GM19463 (cell line): Measurements from ENCODE around the gene WDR48.

Experiments used
- ATAC-seq: cut with Tn5 transposase; IDR thresholded peaks from one replicate; pipeline ENCODE4 v1.9.1; 2021; ENCODE audit warnings: mild to moderate bottlenecking, moderate library complexity; ENCODE audit not compliant: unreplicated experiment

WDR48 gene

DNA sequence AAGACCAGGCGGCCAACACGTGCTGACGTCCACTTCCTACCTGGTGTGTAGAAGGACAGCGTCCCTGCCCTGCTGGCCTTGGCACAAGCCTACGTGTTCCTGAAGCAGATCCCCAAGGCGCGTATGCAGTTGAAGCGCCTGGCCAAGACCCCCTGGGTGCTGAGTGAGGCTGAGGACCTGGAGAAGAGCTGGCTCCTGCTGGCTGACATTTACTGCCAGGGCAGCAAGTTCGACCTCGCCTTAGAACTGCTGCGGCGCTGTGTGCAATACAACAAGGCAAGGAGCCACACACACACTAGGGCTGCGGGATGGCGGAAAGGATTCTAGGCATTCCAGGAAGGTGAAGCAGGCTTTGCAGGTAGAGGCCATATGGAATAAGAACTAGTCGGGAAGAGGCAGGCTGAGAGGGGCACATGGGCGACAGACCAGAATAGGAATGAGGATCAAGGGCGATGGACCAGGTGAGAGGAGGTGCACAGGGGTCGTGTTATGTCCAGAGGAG, 85.7 kb downstream of the WDR48 start:
- no peak for ATAC-seq

DNA sequence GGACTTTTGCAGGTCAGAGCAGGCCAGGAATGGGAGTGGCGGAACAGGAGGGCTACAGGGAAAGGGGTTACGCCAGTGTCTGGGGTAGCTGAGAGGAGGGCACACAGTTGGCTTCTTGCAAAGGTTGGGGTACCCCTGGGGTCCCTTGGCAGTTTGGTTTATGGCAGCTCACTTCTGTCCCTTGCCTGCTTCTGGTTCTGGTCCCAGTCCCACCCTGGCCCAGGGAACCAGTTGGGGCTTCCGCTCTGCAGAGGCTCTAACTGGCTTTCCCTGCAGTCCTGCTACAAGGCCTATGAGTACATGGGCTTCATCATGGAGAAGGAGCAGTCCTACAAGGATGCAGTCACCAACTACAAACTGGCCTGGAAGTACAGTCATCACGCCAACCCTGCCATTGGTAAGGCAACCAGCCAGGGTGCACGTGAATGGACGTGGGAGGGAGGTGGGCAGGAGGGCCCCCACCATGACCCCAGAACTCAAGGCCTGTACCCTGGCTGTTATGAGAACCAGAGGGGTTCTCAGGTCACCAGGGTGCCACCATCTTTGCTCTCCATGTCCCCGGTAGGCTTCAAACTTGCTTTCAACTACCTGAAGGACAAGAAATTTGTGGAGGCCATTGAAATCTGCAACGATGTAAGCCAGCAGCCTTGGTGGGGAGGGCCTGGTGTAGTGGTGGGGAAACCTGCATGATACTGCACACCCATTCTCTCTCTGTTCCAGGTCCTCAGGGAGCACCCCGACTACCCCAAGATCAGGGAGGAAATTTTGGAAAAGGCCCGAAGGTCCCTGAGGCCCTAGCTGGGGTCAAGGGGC, 86.4 kb downstream of the WDR48 start:
- no peak for ATAC-seq

DNA sequence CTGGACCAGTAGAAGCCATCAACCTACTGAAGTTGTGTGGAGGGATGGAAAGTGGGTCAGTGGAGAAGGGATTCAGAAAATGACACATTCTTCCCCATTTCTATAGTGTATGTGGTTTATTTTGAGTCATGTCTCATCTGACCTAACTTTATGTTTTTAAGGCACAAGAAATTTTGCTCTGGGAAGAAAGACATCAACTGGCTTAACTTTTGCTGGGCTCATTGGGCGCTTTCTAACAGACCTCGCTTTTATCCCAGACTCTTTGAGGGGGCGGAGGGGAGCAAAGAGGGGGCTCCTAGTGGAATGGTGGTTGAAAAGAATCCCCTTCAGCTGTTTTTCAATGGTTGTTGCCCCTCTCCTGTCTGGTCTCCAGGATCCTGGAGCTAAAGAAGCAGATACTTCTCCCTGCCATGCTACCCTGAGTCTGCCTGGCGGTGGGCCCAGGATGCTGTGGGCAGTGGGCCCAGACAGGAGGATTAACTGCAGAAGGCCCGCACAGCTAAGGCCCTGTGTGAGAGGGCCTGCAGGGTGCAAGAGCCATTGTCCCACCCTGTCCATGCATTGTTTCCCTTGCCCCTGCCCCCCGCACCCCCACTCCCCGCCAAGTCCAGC, 87.1 kb downstream of the WDR48 start:
- no peak for ATAC-seq

DNA sequence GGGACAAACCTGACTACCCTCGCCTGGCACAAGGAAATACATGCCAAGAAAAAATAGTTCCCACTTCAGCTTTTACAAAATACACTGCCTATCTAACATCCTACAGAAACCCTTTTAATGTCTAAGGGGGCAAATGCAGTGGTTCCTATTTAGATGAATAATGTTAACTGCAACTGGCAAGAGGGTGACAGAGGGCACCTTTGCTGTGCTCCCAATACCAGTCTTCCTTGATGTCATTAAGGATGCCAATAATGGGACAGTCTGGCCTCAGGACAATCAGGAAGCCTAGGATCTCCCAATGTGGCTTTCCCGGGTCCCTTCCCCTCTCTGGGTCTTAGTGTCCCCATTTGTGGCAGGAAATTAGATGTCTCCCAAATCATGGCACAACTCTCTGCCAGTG, 87.6 kb downstream of the WDR48 start:
- ATAC-seq, result no peak

DNA sequence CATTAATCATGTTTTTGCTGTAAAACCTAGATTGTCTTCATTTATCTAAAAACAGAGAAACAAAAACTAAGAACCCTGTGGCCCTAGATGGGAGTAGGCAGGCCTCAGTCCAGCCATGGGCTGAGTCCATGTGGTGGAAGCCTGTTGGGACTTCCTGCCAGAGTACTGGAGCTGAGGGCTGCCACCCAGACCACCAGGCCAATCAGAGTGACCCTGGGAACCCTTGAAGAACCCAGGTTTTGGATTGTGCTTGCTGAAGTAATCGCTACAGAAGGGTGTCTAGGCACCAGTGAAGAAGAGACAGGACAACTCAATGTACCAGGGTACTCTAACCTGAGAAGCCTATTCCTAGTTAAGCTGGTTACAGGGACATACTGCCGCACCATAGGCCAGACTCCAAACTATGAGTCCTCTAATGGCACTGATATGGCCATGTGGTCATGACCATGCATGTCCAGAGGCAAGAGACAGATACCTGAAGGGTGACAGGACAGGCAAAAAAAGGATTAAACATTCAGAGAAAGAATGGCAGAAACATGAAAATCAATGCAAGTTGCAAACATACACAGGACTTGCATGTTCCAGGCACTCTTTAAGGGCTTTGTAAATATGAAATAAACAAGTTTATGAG, 88.6 kb downstream of the WDR48 start:
- ATAC-seq, result no peak

DNA sequence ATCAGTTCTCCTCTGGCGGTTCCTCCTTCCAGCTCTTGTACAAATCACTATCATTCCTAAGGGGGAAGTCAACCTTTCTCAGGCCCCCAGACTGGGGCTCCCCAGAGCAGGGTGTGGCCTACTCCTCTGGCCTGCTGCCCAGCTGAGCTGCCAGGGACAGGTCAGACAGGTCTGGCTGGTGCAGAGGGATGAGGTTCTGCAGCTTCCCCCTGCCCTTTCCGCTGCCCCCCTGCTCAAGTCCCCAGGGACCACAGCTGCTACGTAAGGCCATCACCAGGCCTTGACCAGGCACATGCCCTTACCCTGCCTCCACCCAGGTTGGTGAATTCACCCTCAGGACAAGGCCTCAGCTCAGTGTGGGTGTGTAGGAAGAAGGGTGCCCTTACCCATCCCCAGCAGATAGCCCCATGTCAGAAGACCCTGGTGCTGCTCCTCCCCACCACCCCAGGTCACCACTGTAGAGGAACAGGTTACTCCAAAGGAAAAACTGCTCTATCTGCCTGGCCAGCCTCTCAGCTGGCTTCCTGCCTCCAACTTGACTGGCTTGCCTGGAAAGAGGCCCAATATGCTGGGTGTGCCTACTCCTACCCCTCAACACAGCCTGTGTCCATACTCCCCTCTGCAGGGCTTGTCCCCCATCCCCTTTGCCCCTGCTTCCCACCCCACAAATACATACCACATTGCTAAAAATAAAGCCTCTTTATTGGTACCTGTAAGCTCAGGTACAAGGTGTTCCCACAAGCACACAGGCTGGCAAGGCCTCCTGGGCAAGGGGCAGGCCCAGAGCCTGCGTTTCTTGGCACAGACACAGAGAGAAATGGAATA, 89.6 kb downstream of the WDR48 start:
- ATAC-seq, result no peak

DNA sequence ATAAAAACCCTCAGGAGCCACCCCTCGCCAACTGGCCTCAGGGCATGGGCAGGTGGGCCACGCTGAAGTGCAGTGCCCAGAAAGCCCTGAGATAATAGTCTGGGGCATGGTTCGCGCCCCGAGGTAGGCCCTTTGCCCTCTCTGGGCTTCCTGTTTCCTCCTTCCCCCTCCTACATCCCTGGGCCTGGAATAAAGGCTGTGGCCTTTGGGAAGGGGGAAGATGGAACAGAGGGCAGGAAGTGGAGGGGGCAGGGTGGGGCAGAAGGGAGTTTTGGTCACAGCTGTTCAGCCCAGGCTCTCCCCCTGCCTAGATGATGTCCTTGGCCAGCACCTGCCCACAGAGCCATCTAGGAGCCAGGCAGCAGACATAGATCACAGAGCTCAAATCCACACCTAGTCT, 90.3 kb downstream of the WDR48 start:
- ATAC-seq, result no peak

DNA sequence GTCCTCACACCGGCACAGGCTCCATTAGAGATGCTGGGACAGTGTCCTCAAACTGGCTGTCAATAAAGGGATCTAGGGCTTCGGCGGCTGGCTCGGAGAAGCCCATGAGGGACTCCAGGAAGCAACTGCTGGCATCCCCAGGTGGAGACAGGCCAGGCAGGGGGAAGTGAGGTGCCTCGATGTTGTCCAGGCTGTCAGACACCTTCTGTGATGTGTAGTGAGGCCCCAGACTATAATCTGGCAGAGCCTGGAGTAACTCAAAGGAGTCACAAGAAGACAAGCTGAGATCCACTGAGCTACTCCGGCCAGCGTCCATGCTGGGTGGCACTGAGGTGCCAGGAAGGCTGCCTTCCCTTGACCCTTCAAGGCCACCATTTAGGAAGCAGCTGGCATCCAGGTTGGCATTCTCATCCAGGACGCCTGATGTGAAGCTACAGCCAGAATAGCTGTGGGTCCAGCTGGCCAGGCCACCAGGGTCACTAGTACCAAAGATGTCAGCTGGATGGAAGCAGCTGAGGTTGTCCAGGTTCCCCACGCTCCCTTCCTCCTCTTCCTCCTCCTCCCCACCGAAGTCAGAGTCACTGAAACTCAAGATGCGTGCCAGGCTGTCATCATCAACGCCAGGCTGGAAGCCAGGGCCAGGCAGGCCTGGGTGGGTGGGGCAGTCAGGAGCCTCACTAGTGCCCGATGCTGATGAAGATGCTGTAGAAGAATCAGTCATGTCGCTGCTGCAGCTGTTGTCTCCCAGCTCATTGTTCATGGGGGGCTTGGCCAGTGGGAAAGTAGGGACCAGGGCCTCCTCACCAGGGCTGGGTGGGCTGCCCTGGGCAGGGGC, 91.5 kb downstream of the WDR48 start:
- ATAC-seq, result no peak

DNA sequence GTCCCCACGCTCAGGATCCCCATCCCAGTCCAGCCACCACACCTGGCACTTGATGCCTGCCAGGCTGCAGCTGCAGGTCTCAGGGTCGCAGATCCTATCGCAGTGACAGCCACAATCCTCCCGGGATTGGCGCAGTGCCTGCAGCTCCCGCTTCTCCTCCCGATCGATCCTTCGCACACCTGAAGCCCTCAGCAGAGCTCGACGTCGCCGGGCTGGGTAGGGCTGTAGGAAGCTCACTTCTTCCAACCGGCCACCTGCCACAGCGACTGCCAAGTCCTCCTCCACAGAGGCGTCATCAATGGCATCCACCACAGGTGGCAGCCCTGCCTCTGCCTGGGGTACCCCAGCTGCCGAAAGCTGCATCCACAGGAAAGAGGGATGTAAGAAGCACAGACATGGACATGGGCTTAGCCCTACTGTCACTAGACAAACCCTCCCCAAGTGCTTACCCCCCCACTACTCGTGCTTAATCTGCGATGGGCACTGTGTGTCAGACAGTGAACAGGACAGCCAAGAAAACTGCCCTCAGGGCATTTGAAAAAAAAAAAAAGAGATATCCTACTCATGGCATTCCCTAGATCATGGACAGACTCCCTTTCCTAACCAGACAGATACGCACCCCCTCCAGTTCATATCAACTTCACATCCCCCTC, 92.4 kb downstream of the WDR48 start:
- ATAC-seq, result no peak

DNA sequence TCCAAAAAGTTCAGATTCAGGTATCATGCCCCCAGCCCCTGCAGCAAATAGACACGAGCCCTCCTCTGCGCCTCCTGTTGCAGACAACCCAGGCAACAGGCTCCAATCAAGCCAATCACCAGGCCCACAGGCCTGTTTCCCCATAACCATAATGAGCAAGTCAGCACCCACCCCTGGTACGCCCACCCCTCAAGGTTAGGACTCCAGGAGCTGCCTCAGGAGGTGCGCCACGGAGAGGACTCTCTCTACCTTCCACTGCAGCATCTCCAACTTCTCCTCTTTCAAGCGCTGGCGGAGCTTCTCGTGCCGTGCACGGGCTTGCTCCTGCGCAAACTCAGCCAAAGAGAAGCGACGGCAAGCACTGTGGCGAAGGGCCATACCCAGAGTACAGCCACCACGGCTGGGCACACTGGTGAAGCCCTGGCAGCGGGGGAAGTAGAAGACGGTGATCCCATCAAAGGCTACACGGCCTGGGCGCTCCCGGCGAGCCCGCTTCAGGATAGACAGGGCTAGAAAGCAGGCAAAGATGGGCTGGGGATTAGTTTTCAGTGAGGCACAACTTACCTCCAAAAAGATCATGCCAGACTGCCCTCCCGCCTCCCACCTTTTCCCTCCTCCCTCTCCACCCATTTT, 93.0 kb downstream of the WDR48 start:
- ATAC-seq, result no peak

DNA sequence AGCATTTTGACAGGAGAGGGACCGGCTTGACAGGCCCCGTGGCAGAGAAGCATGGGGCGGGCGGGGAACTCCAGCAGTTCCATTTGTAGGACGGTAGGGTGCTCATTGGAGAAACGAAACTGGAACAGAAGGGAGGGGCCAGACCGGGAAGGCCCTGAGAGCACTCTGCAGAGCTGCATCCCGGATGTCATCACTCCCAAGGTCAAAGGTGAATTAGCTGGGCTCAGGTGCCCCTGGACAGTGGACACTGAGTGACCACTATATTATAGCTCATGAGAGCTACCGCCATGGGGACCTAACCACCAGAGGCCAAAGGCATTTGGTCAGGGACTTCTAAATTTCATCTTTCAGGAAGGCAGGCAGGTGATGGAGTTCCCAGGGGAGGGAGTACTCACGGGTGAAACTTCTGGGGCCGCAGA, 94.3 kb downstream of the WDR48 start:
- ATAC-seq, result no peak
